Tibial nerve (tissue), 4 donors: ENCODE results near the gene TAF5L.

Experiments used
- EP300 ChIP-seq, 2 donors: sonication (generic); formaldehyde crosslinking; IDR thresholded peaks; one replicate each; pipeline ENCODE4 v1.6.1; 2017; ENCODE audit warnings: antibody characterized with exemption in 2 of 2, mild to moderate bottlenecking in 1 of 2
- POLR2A ChIP-seq, 2 donors: fragments of 450-650 bp; IDR thresholded peaks; one replicate each; pipeline ENCODE4 v1.6.1; 2017; ENCODE audit warnings: antibody characterized with exemption in 2 of 2, mild to moderate bottlenecking in 2 of 2, moderate library complexity in 2 of 2
- TF ChIP-seq, protein P1 (sequence below), 5 experiments: fragments of 200-600 bp in 3 of 5; fragments of 450-650 bp in 2 of 5; sonication (generic) in 3 of 5; IDR thresholded peaks; one replicate each; pipeline ENCODE4 v1.5.1; 2016 to 2019; ENCODE audit warnings: antibody characterized with exemption in 5 of 5, mild to moderate bottlenecking in 3 of 5, moderate library complexity in 2 of 5

GRCh38 chr1:229599218-229599954, 26.5 kb downstream of the TAF5L start:
- TF ChIP-seq, protein P1, sequence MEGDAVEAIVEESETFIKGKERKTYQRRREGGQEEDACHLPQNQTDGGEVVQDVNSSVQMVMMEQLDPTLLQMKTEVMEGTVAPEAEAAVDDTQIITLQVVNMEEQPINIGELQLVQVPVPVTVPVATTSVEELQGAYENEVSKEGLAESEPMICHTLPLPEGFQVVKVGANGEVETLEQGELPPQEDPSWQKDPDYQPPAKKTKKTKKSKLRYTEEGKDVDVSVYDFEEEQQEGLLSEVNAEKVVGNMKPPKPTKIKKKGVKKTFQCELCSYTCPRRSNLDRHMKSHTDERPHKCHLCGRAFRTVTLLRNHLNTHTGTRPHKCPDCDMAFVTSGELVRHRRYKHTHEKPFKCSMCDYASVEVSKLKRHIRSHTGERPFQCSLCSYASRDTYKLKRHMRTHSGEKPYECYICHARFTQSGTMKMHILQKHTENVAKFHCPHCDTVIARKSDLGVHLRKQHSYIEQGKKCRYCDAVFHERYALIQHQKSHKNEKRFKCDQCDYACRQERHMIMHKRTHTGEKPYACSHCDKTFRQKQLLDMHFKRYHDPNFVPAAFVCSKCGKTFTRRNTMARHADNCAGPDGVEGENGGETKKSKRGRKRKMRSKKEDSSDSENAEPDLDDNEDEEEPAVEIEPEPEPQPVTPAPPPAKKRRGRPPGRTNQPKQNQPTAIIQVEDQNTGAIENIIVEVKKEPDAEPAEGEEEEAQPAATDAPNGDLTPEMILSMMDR (IDR thresholded peaks at IDR 0.05): no peak
- TF ChIP-seq POLR2A (IDR thresholded peaks at IDR 0.05) (no peak), EP300 (IDR thresholded peaks at IDR 0.05) (no peak)
